Activated B cell treated with CpG ODN at 0.5 μM for 24 hours (primary cell): ENCODE data around the gene ARHGEF1. TPM values are rescaled to one million over a fixed set of nuclear protein-coding genes. Genes with fewer than 3 reads are reported as not detected.

Source experiments
- ATAC-seq: fragments of 200-7000 bp; cut with Tn5 transposase; one replicate; pipeline ENCODE4 v1.10.0; 2021; ENCODE audit warnings: low read depth, mild to moderate bottlenecking, moderate library complexity
- CTCF ChIA-PET: fragments of 350-600 bp; sonication (Branson Sonifier 250); formaldehyde crosslinking; loops from one replicate; lab custom pipeline; 2021; ENCODE audit warnings: antibody characterized with exemption; lab: Charles Lee
- POLR2A ChIA-PET: fragments of 350-600 bp; sonication (Branson Sonifier 250); formaldehyde crosslinking; loops from one replicate; lab custom pipeline; 2021; ENCODE audit warnings: antibody characterized with exemption; lab: Charles Lee
- DNase-seq: peaks from one replicate; pipeline ENCODE4 v3.0.0; 2022
- H3K27ac Mint-ChIP-seq: one replicate; pipeline ENCODE4 v1.8.0; 2020; ENCODE audit warnings: mixed read lengths
- H3K27me3 Mint-ChIP-seq: one replicate; pipeline ENCODE4 v1.8.0; 2021; ENCODE audit warnings: mixed read lengths
- H3K36me3 Mint-ChIP-seq: one replicate; pipeline ENCODE4 v1.8.0; 2021; ENCODE audit warnings: low read depth, mixed read lengths
- H3K4me1 Mint-ChIP-seq: one replicate; pipeline ENCODE4 v1.8.0; 2021; ENCODE audit warnings: mixed read lengths
- H3K4me3 Mint-ChIP-seq: one replicate; pipeline ENCODE4 v1.8.0; 2020; ENCODE audit warnings: mild to moderate bottlenecking, mixed read lengths
- H3K9me3 Mint-ChIP-seq: one replicate; pipeline ENCODE4 v1.8.0; 2020; ENCODE audit warnings: mixed read lengths
- CTCF ChIP-seq: fragments of 200-600 bp; IDR thresholded peaks from one replicate; pipeline ENCODE4 v1.8.0; 2022; ENCODE audit warnings: antibody characterized with exemption, mild to moderate bottlenecking
- intact Hi-C: fragments of 100-400 bp; cut with micrococcal nuclease; formaldehyde crosslinking; loops from one replicate; pipeline ENCODE4 v1.15.1; 2024
- total RNA-seq: library from RNA; stranded (reverse); gene quantifications from 2 replicates; pipeline ENCODE4 v1.2.3, GENCODE V29; 2022

ARHGEF1 gene
- total RNA-seq, 1 donor from 2014 or later: 418 TPM

GRCh38 chr19:41849067-41849466 lies 33.9 kb upstream of the ARHGEF1 start:
- DNase-seq (no peak), ATAC-seq (no peak)
- POLR2A ChIA-PET: no interaction called here
- Mint-ChIP-seq H3K4me3 (no peak overlapping the region), H3K27ac (no peak overlapping the region), H3K27me3 (peaks cover 2% of the 10 kb centered on the region), H3K36me3 (no peaks in the 10 kb centered on the region), H3K9me3 (no peaks in the 10 kb centered on the region), H3K4me1 (no peaks in the 10 kb centered on the region)
- no peak for TF ChIP-seq CTCF
- intact Hi-C loops: no loop called here
- CTCF ChIA-PET: no interaction called here

GRCh38 chr19:41850381-41850780 lies 32.6 kb upstream of the ARHGEF1 start:
- no peaks in the 10 kb centered on the region for H3K4me1 Mint-ChIP-seq
- no peaks in the 10 kb centered on the region for H3K9me3 Mint-ChIP-seq
- intact Hi-C loops: no loop called here
- POLR2A ChIA-PET: no interaction called here
- H3K4me3 Mint-ChIP-seq: no peak overlapping the region
- no peaks in the 10 kb centered on the region for H3K36me3 Mint-ChIP-seq
- ATAC-seq (no peak), DNase-seq (no peak)
- TF ChIP-seq CTCF: no peak
- no peaks in the 10 kb centered on the region for H3K27me3 Mint-ChIP-seq
- H3K27ac Mint-ChIP-seq: no peak overlapping the region
- CTCF ChIA-PET: no interaction called here

- ChIA-PET POLR2A (no interaction called here), CTCF (interaction anchor here (1.1 kb wide), 1 partner anchor 16 kb away, joined by 3 read pairs; no protein-coding TSS in a partner anchor)
- Mint-ChIP-seq H3K9me3 (no peaks in the 10 kb centered on the region), H3K27me3 (no peaks in the 10 kb centered on the region), H3K4me3 (no peak overlapping the region), H3K36me3 (no peaks in the 10 kb centered on the region), H3K27ac (no peak overlapping the region), H3K4me1 (no peaks in the 10 kb centered on the region)
- DNase-seq: no peak
- TF ChIP-seq CTCF: no peak
- intact Hi-C loops: no loop called here
- no peak for ATAC-seq
Measured at GRCh38 chr19:41851456-41851855, 31.5 kb upstream of the ARHGEF1 start.

- Mint-ChIP-seq H3K27me3 (no peaks in the 10 kb centered on the region), H3K27ac (no peak overlapping the region), H3K4me1 (no peaks in the 10 kb centered on the region), H3K36me3 (no peaks in the 10 kb centered on the region), H3K4me3 (no peak overlapping the region), H3K9me3 (no peaks in the 10 kb centered on the region)
- ATAC-seq (no peak), DNase-seq (no peak)
- POLR2A ChIA-PET: interaction anchor here (1.0 kb wide), 1 partner anchor 17 kb away, joined by 3 read pairs; no protein-coding TSS in a partner anchor
- intact Hi-C loops: no loop called here
- no peak for TF ChIP-seq CTCF
- CTCF ChIA-PET: no interaction called here
Measured at GRCh38 chr19:41853344-41853743, 29.6 kb upstream of the ARHGEF1 start.

- H3K27ac Mint-ChIP-seq: no peak overlapping the region
- no peak overlapping the region for H3K4me3 Mint-ChIP-seq
- intact Hi-C loops: no loop called here
- ChIA-PET POLR2A (interaction anchor here (1.0 kb wide), 1 partner anchor 16 kb away, joined by 3 read pairs; no protein-coding TSS in a partner anchor), CTCF (no interaction called here)
- H3K36me3 Mint-ChIP-seq: no peaks in the 10 kb centered on the region
- H3K4me1 Mint-ChIP-seq: no peaks in the 10 kb centered on the region
- no peak for DNase-seq
- H3K9me3 Mint-ChIP-seq: no peaks in the 10 kb centered on the region
- TF ChIP-seq CTCF: no peak
- no peak for ATAC-seq
- H3K27me3 Mint-ChIP-seq: no peaks in the 10 kb centered on the region
Measured at GRCh38 chr19:41853768-41854167, 29.2 kb upstream of the ARHGEF1 start.
